HepG2 (cell line): ENCODE results near the gene COX14. TPM values are rescaled to one million over a fixed set of nuclear protein-coding genes. Genes with fewer than 3 reads are reported as not detected.

Experiments used
- ATAC-seq: fragments of 200-7000 bp; cut with Tn5 transposase; 3 replicates; pipeline ENCODE4 v1.9.1; 2020; ENCODE audit warnings: mild to moderate bottlenecking, moderate library complexity
- BruUV-seq: library from RNA; stranded (reverse); fragments of 400-500 nt; replicated peaks from 2 replicates; lab custom pipeline; 2021; lab: Mats Ljungman, UMichigan
- CTCF ChIA-PET: fragments of 300-600 bp; formaldehyde crosslinking; extraction: SDS; loops from one replicate; lab custom pipeline; 2021; ENCODE audit warnings: low total read pairs, inconsistent platforms, low intra/inter-chr PET ratio; lab: Yijun Ruan, JAX
- POLR2A ChIA-PET: fragments of 350-600 bp; sonication (Branson Sonifier 250); formaldehyde crosslinking; loops from one replicate; lab custom pipeline; 2020; ENCODE audit warnings: antibody characterized with exemption, inconsistent platforms; lab: Yijun Ruan, JAX
- DNase-seq: peaks from one replicate; pipeline ENCODE4 v3.0.0-alpha.2; 2015; ENCODE audit warnings: low spot score
- FAIRE-seq: peaks from 3 replicates; lab custom pipeline; 2011; peaks lifted over from hg19 to GRCh38; lab: Jason Lieb, UNC
- H2AFZ ChIP-seq: one replicate; pipeline ENCODE4 v1.6.1; 2011; ENCODE audit warnings: low read length, inconsistent platforms
- H3K27ac ChIP-seq: fragments of 300-600 bp; 3 replicates; pipeline ENCODE4 v1.8.0; 2011; ENCODE audit warnings: mixed run types, mild to moderate bottlenecking, mixed read lengths, low read length, inconsistent platforms; ENCODE audit not compliant: insufficient read depth; ENCODE audit errors: extremely low read length
- H3K27me3 ChIP-seq, 2 experiments: fragments of 200-600 bp in 1 of 2; 2 replicates in 1 of 2; 3 replicates in 1 of 2; pipeline versions ENCODE4 v1.6.0 to v1.8.0; 2011; ENCODE audit warnings: low read length in 2 of 2, mild to moderate bottlenecking in 2 of 2, moderate library complexity in 2 of 2, inconsistent platforms in 1 of 2; ENCODE audit not compliant: insufficient read depth in 2 of 2, control insufficient read depth in 1 of 2
- H3K36me3 ChIP-seq, 2 experiments: fragments of 200-600 bp in 1 of 2; replicated peaks in 1 of 2; 2 replicates in 1 of 2; 3 replicates in 1 of 2; pipeline versions ENCODE4 v1.5.1 to v1.8.0; 2011; ENCODE audit warnings: low read length in 2 of 2, inconsistent platforms in 1 of 2; ENCODE audit not compliant: insufficient read depth in 2 of 2, control insufficient read depth in 1 of 2
- H3K4me1 ChIP-seq: 2 replicates; pipeline ENCODE4 v1.5.1; 2012; ENCODE audit warnings: low read length, inconsistent platforms; ENCODE audit not compliant: insufficient read depth
- H3K4me2 ChIP-seq: 2 replicates; pipeline ENCODE4 v1.6.0; 2011; ENCODE audit warnings: low read depth, low read length, inconsistent platforms
- H3K4me3 ChIP-seq, 3 experiments: fragments of 200-600 bp in 1 of 3; sonication (generic), shearing (Covaris generic) in 1 of 3; replicated peaks in 1 of 3; 2 replicates each; pipeline ENCODE4 v1.5.1; 2011 to 2016; ENCODE audit warnings: low read length in 3 of 3, inconsistent platforms in 2 of 3, low read depth in 2 of 3, mild to moderate bottlenecking in 2 of 3, control low read depth in 1 of 3, mixed read lengths in 1 of 3; ENCODE audit not compliant: insufficient read depth in 1 of 3
- H3K79me2 ChIP-seq: one replicate; pipeline ENCODE4 v1.6.1; 2011; ENCODE audit warnings: low read length, inconsistent platforms; ENCODE audit not compliant: insufficient read depth
- H3K9ac ChIP-seq: 2 replicates; pipeline ENCODE4 v1.6.0; 2011; ENCODE audit warnings: mild to moderate bottlenecking, low read depth, low read length, inconsistent platforms; ENCODE audit not compliant: insufficient read depth
- H3K9me3 ChIP-seq: 2 replicates; pipeline ENCODE4 v1.5.1; 2012; ENCODE audit warnings: mild to moderate bottlenecking, low read length
- H4K20me1 ChIP-seq: 2 replicates; pipeline ENCODE4 v1.6.0; 2011; ENCODE audit warnings: inconsistent platforms, mild to moderate bottlenecking, low read length, moderate library complexity; ENCODE audit not compliant: insufficient read depth
- BCL3 ChIP-seq: sonication (generic); formaldehyde crosslinking; IDR thresholded peaks from 2 replicates; pipeline ENCODE4 v1.5.1; 2020; ENCODE audit warnings: mild to moderate bottlenecking, missing genetic modification reagents, moderate library complexity
- CEBPB ChIP-seq: IDR thresholded peaks from 2 replicates; pipeline ENCODE4 v1.6.1; 2011; ENCODE audit warnings: low read depth, low read length, improper control_type of control experiment, borderline replicate concordance
- CEBPG ChIP-seq: IDR thresholded peaks from 2 replicates; pipeline ENCODE4 v1.6.1; 2016
- EEA1 ChIP-seq: sonication (generic); formaldehyde crosslinking; IDR thresholded peaks from 2 replicates; pipeline ENCODE4 v1.5.1; 2020; ENCODE audit warnings: mild to moderate bottlenecking, missing genetic modification reagents, borderline replicate concordance
- FOXK2 ChIP-seq: fragments of 450-650 bp; IDR thresholded peaks from 2 replicates; pipeline ENCODE4 v1.6.1; 2016
- GATAD2A ChIP-seq: IDR thresholded peaks from 2 replicates; pipeline ENCODE4 v1.6.1; 2016
- MAF1 ChIP-seq: sonication (generic); formaldehyde crosslinking; IDR thresholded peaks from 2 replicates; pipeline ENCODE4 v1.5.0; 2020; ENCODE audit warnings: missing genetic modification reagents, borderline replicate concordance
- NBN ChIP-seq: fragments of 450-650 bp; conservative IDR thresholded peaks from 2 replicates; pipeline ENCODE4 v1.6.1; 2017
- POLR2G ChIP-seq: fragments of 200-400 bp; formaldehyde crosslinking; IDR thresholded peaks from 2 replicates; pipeline ENCODE4 v1.6.1; 2018; ENCODE audit warnings: mild to moderate bottlenecking, low read depth, low read length, moderate library complexity
- SP1 ChIP-seq, 2 experiments: fragments of 450-650 bp in 1 of 2; sonication (generic) in 1 of 2; formaldehyde crosslinking in 1 of 2; IDR thresholded peaks; 2 replicates each; pipeline versions ENCODE4 v1.4.0 to v1.6.1; 2016 to 2020; ENCODE audit warnings: missing genetic modification reagents in 1 of 2
- TEF ChIP-seq: sonication (generic); formaldehyde crosslinking; IDR thresholded peaks from 2 replicates; pipeline ENCODE4 v1.5.0; 2020; ENCODE audit warnings: missing genetic modification reagents
- TFE3 ChIP-seq: IDR thresholded peaks from 2 replicates; pipeline ENCODE4 v1.6.1; 2016
- ZFP36L2 ChIP-seq: sonication (generic); formaldehyde crosslinking; IDR thresholded peaks from 2 replicates; pipeline ENCODE4 v1.4.0; 2020; ENCODE audit warnings: missing genetic modification reagents
- ZFP82 ChIP-seq: sonication (generic); formaldehyde crosslinking; IDR thresholded peaks from 2 replicates; pipeline ENCODE4 v1.5.1; 2020; ENCODE audit warnings: mild to moderate bottlenecking, missing genetic modification reagents, borderline replicate concordance
- ZNF33A ChIP-seq: sonication (generic); formaldehyde crosslinking; IDR thresholded peaks from 2 replicates; pipeline ENCODE4 v1.5.1; 2020; ENCODE audit warnings: missing genetic modification reagents, mild to moderate bottlenecking, moderate library complexity, borderline replicate concordance
- WGBS: methylation state at CpG from one replicate; pipeline ENCODE4 v1.1.6; 2017; ENCODE audit warnings: low lambda C conversion rate; 5-methylcytosine and 5-hydroxymethylcytosine counted together
- in situ Hi-C: cut with HindIII; loops from 2 replicates; pipeline ENCODE4 v1.10.0; 2017; ENCODE audit warnings: low pct_unique_long_range_greater_than_20kb; ENCODE audit not compliant: extremely low pct_ligation_motif_present
- intact Hi-C: fragments of 100-400 bp; cut with micrococcal nuclease; formaldehyde crosslinking; loops from one replicate; pipeline ENCODE4 v1.10.0; 2022; ENCODE audit not compliant: unreplicated experiment
- polyA plus RNA-seq, 8 experiments: library from polyadenylated mRNA; depleted of rRNA in 3 of 8; stranded (reverse) in 7 of 8; unstranded in 1 of 8; fragments of >200 nt; fragmentation: Illumina TruSeq in 4 of 8; extraction: Trizol in 4 of 8; gene quantifications; 2 replicates each; pipeline versions ENCODE4 v1.2.1 to v1.2.3, GENCODE V29; 2011 to 2016; ENCODE audit warnings: low read depth in 4 of 8, missing spikeins in 1 of 8, mixed read lengths in 1 of 8; ENCODE audit not compliant: insufficient read depth in 1 of 8
- total RNA-seq, 5 experiments: library from RNA; depleted of rRNA; stranded (reverse); fragments of >200 nt; fragmentation: Illumina TruSeq; extraction: Trizol; gene quantifications; 2 replicates each; pipeline ENCODE4 v1.2.3, GENCODE V29; 2016; ENCODE audit warnings: low read depth in 1 of 5

The COX14 gene
- total and polyA plus RNA-seq, 2 of the 13 experiments (the other 11 are each of a cell fraction or from before 2014, with no cell fraction given): 53.0 to 71.6 TPM

GRCh38 chr12:50100561-50100960, 11.5 kb upstream of the COX14 start:
- no peak overlapping the region for H3K27ac ChIP-seq
- no peaks in the 10 kb centered on the region for H3K9me3 ChIP-seq
- in situ Hi-C loops: no loop called here
- H3K79me2 ChIP-seq: no peaks in the 10 kb centered on the region
- POLR2A ChIA-PET: interaction anchor here (1.0 to 4.6 kb wide), 3 partner anchors 11 to 16 kb away, joined by 6 to 93 read pairs (median 10); partner anchors contain the start of gene COX14
- intact Hi-C loops: no loop called here
- H3K4me1 ChIP-seq: peaks cover 43% of the 10 kb centered on the region
- H4K20me1 ChIP-seq: no peaks in the 10 kb centered on the region
- no peaks in the 10 kb centered on the region for H3K27me3 ChIP-seq
- FAIRE-seq (no peak), DNase-seq (no peak), ATAC-seq (no peak)
- peaks cover 21 to 44% of the 10 kb centered on the region in 2 experiments for H3K36me3 ChIP-seq
- H3K4me2 ChIP-seq: no peak overlapping the region
- TF ChIP-seq ZFP36L2 (CRISPR knock-in tag) (no peak), FOXK2 (no peak), NBN (no peak), POLR2G (0 out of 2 replicates have a peak, but pooled peaks have one; percentile 36)
- WGBS: 92% methylated on average over 2 of the region's 3 CpGs
- no peak overlapping the region for H3K9ac ChIP-seq
- CTCF ChIA-PET: interaction anchor here (1.5 kb wide), 1 partner anchor 11 kb away, joined by 3 read pairs; the partner anchor contains the start of gene COX14
- no TSS peak for BruUV-seq
- no peak overlapping the region for H3K4me3 ChIP-seq
- H2AFZ ChIP-seq: no peak overlapping the region

- Histone ChIP-seq H3K79me2 (no peaks in the 10 kb centered on the region), H3K27ac (peak overlapping the region; percentile 73), H3K4me2 (no peak overlapping the region), H3K9ac (no peak overlapping the region), H3K9me3 (no peaks in the 10 kb centered on the region), H3K4me1 (peaks cover 49% of the 10 kb centered on the region), H2AFZ (no peak overlapping the region), H3K27me3 (no peaks in the 10 kb centered on the region), H4K20me1 (no peaks in the 10 kb centered on the region), H3K4me3 (no peak overlapping the region), H3K36me3 (peaks cover 12 to 33% of the 10 kb centered on the region in 2 experiments)
- CTCF ChIA-PET: interaction anchor here (1.5 kb wide), 1 partner anchor 10 kb away, joined by 3 read pairs; the partner anchor contains the start of gene COX14
- BruUV-seq: no TSS peak
- FAIRE-seq (peak; percentile 90), ATAC-seq (no peak; the same call in 2 of the 3 replicates), DNase-seq (peak; percentile 55)
- in situ Hi-C loops: no loop called here
- POLR2A ChIA-PET: interaction anchor here (1.6 to 4.6 kb wide), 3 partner anchors 10 to 17 kb away, joined by 7 to 93 read pairs (median 10); partner anchors contain the start of genes COX14 and SMARCD1
- 69% methylated on average over 3 of the region's 3 CpGs for WGBS
- intact Hi-C loops: loop anchor here (1.0 kb wide), 1 partner anchor 9 kb away; no protein-coding TSS in a partner anchor
- TF ChIP-seq TFE3 (CRISPR knock-in tag): 0 out of 2 replicates have a peak, but pooled peaks have one; percentile 15
- peak; percentile 80 for TF ChIP-seq CEBPG (CRISPR knock-in tag)
- TF ChIP-seq ZFP82 (CRISPR knock-in tag): no peak
- no peak for TF ChIP-seq EEA1 (CRISPR knock-in tag)
- TF ChIP-seq CEBPB: peak; percentile 73; the same call in 1 of the 2 replicates
- TF ChIP-seq SP1 (IDR thresholded peaks at IDR 0.05): no peak
- TF ChIP-seq SP1 (CRISPR knock-in tag; IDR thresholded peaks at IDR 0.05): no peak
- TF ChIP-seq TEF (CRISPR knock-in tag): peak; percentile 81
- TF ChIP-seq MAF1 (CRISPR knock-in tag): no peak
- TF ChIP-seq ZNF33A (CRISPR knock-in tag): no peak
- TF ChIP-seq BCL3 (CRISPR knock-in tag): no peak
- 0 out of 2 replicates have a peak, but pooled peaks have one; percentile 15 for TF ChIP-seq GATAD2A (CRISPR knock-in tag)
Measured at GRCh38 chr12:50101663-50102062, 10.4 kb upstream of the COX14 start.
